ENCODE data around the gene FOXF1. TPM values are rescaled to one million over a fixed set of nuclear protein-coding genes. Genes with fewer than 3 reads are reported as not detected.

Gene FOXF1
- polyA plus RNA-seq, 1 donor (not counting 4 experiments of a cell fraction or from before 2014, with no cell fraction given), result not detected

- DNase-seq (ENCODE audit: low read depth, low spot score) (no peak), FAIRE-seq (no peak)
- no peak for TF ChIP-seq CTCF (optimal IDR thresholded peaks at IDR 0.05 in 1 of 3, IDR thresholded peaks at IDR 0.05 in 1 of 3, conservative IDR thresholded peaks at IDR 0.05 in 1 of 3; ENCODE audit: extremely low read depth in 1 of 3, insufficient read depth in 2 of 3, low read length in 3 of 3)
- no peak for TF ChIP-seq EZH2 (IDR thresholded peaks at IDR 0.05; ENCODE audit: low read length)
- Histone ChIP-seq H3K9me1 (ENCODE audit: control insufficient read depth, extremely low read depth, insufficient read depth, low read length) (no peaks in the 10 kb centered on the region), H3K27me3 (ENCODE audit: control insufficient read depth, extremely low read depth, insufficient read depth, low read length) (peaks cover 14% of the 10 kb centered on the region), H2AFZ (ENCODE audit: control insufficient read depth, low read length) (no peak overlapping the region), H4K20me1 (ENCODE audit: control insufficient read depth, extremely low read depth, insufficient read depth, low read length) (no peaks in the 10 kb centered on the region), H3K27ac (ENCODE audit: control insufficient read depth, insufficient read depth, low read length) (no peak overlapping the region), H3K79me2 (ENCODE audit: control insufficient read depth, insufficient read depth, low read length) (no peaks in the 10 kb centered on the region), H3K4me3 (ENCODE audit: control insufficient read depth in 2 of 3, extremely low read depth in 1 of 3, insufficient read depth in 2 of 3, low read depth in 1 of 3, low read length in 3 of 3) (no peak overlapping the region), H3K4me1 (ENCODE audit: control insufficient read depth, extremely low read depth, insufficient read depth, low read length) (no peaks in the 10 kb centered on the region), H3K9me3 (ENCODE audit: control insufficient read depth, low read depth, low read length) (peaks cover 3% of the 10 kb centered on the region), H3K9ac (ENCODE audit: control insufficient read depth, extremely low read depth, insufficient read depth, low read length) (no peak overlapping the region), H3K4me2 (ENCODE audit: control insufficient read depth, extremely low read depth, insufficient read depth, low read depth, low read length) (no peak overlapping the region), H3K36me3 (ENCODE audit: control insufficient read depth in 2 of 2, extremely low read depth in 1 of 2, insufficient read depth in 2 of 2, low read length in 2 of 2) (no peaks in the 10 kb centered on the region)
- dilution Hi-C loops (cut with MboI; ENCODE audit: extremely low pct_ligation_motif_present, low sequenced_read_pairs), result no loop called here
Measured at GRCh38 chr16:86476956-86477534, 33.3 kb upstream of the FOXF1 start.

DNA sequence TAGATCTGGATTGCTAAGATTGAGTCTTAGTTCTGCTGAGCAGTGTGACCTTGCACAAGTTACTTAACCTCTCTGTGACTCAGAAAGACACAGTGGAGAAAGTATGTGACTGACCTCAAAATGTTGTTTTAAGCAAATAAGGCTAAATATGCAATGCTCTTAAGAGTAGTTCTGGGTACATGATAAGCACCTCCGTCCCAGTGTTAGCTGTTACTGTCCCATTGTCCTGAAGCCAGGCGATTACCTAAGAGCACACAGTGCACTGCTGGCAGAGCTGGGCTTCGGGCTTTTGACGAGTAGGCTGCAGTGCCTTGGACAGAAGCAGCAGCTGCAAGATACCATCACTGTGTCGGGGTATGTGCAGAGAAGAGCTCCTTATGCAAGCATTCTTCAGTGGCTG, 32.7 kb upstream of the FOXF1 start:
- H3K4me1 ChIP-seq (ENCODE audit: control insufficient read depth, extremely low read depth, insufficient read depth, low read length), result no peaks in the 10 kb centered on the region
- H3K4me2 ChIP-seq (ENCODE audit: control insufficient read depth, extremely low read depth, insufficient read depth, low read depth, low read length), result no peak overlapping the region
- H3K79me2 ChIP-seq (ENCODE audit: control insufficient read depth, insufficient read depth, low read length), result no peaks in the 10 kb centered on the region
- H3K9me1 ChIP-seq (ENCODE audit: control insufficient read depth, extremely low read depth, insufficient read depth, low read length), result no peaks in the 10 kb centered on the region
- H3K9ac ChIP-seq (ENCODE audit: control insufficient read depth, extremely low read depth, insufficient read depth, low read length), result no peak overlapping the region
- peaks cover 2% of the 10 kb centered on the region for H3K9me3 ChIP-seq (ENCODE audit: control insufficient read depth, low read depth, low read length)
- H3K36me3 ChIP-seq (ENCODE audit: control insufficient read depth in 2 of 2, extremely low read depth in 1 of 2, insufficient read depth in 2 of 2, low read length in 2 of 2), result no peaks in the 10 kb centered on the region
- dilution Hi-C loops (cut with MboI; ENCODE audit: extremely low pct_ligation_motif_present, low sequenced_read_pairs), result no loop called here
- H3K27me3 ChIP-seq (ENCODE audit: control insufficient read depth, extremely low read depth, insufficient read depth, low read length), result peaks cover 14% of the 10 kb centered on the region
- H2AFZ ChIP-seq (ENCODE audit: control insufficient read depth, low read length), result no peak overlapping the region
- TF ChIP-seq EZH2 (IDR thresholded peaks at IDR 0.05; ENCODE audit: low read length) (no peak), CTCF (optimal IDR thresholded peaks at IDR 0.05 in 1 of 3, IDR thresholded peaks at IDR 0.05 in 1 of 3, conservative IDR thresholded peaks at IDR 0.05 in 1 of 3; ENCODE audit: extremely low read depth in 1 of 3, insufficient read depth in 2 of 3, low read length in 3 of 3) (no peak)
- FAIRE-seq (no peak), DNase-seq (ENCODE audit: low read depth, low spot score) (no peak)
- no peaks in the 10 kb centered on the region for H4K20me1 ChIP-seq (ENCODE audit: control insufficient read depth, extremely low read depth, insufficient read depth, low read length)
- H3K27ac ChIP-seq (ENCODE audit: control insufficient read depth, insufficient read depth, low read length), result no peak overlapping the region
- no peak overlapping the region for H3K4me3 ChIP-seq (ENCODE audit: control insufficient read depth in 2 of 3, extremely low read depth in 1 of 3, insufficient read depth in 2 of 3, low read depth in 1 of 3, low read length in 3 of 3)

All from keratinocyte (primary cell).